GM12878 (cell line): ENCODE results near the gene PTGFRN. TPM values are rescaled to one million over a fixed set of nuclear protein-coding genes. Genes with fewer than 3 reads are reported as not detected.
A peak's percentile ranks its signal among the peaks of the same experiment; 100 is the strongest.

Experiments used
- ATAC-seq: fragments of 200-7000 bp; cut with Tn5 transposase; 3 replicates; pipeline ENCODE4 v1.9.1; 2020; ENCODE audit warnings: mild to moderate bottlenecking, moderate library complexity
- BruUV-seq: library from RNA; stranded (reverse); fragments of 400-500 nt; replicated peaks from 2 replicates; lab custom pipeline; 2021; lab: Mats Ljungman, UMichigan
- CTCF ChIA-PET: fragments of 300-600 bp; sonication (Branson Sonifier 250); formaldehyde crosslinking; extraction: SDS; loops from one replicate; lab custom pipeline; 2021; ENCODE audit warnings: inconsistent platforms; lab: Yijun Ruan, JAX
- POLR2A ChIA-PET: fragments of 350-600 bp; formaldehyde crosslinking; extraction: SDS; loops from one replicate; lab custom pipeline; 2021; ENCODE audit warnings: inconsistent platforms; lab: Charles Lee
- RAD21 ChIA-PET: fragments of 300-600 bp; sonication (Branson Sonifier 250); formaldehyde crosslinking; loops from one replicate; lab custom pipeline; 2023; ENCODE audit warnings: antibody characterized with exemption; ENCODE audit not compliant: unreplicated experiment; lab: Charles Lee
- SMC1A ChIA-PET: fragments of 300-600 bp; sonication (Branson Sonifier 250); formaldehyde crosslinking; loops from one replicate; lab custom pipeline; 2023; ENCODE audit not compliant: unreplicated experiment, uncharacterized antibody; lab: Charles Lee
- DNase-seq: peaks from one replicate; pipeline ENCODE4 v3.0.0-alpha.2; 2011; ENCODE audit warnings: low read depth, low spot score
- FAIRE-seq: peaks from 3 replicates; lab custom pipeline; 2011; peaks lifted over from hg19 to GRCh38; lab: Jason Lieb, UNC
- H2AFZ ChIP-seq: 2 replicates; pipeline ENCODE4 v1.6.0; 2011; ENCODE audit warnings: low read depth, low read length, control low read depth; ENCODE audit not compliant: control insufficient read depth
- H3K27ac ChIP-seq: 2 replicates; pipeline ENCODE4 v1.5.1; 2011; ENCODE audit warnings: control low read depth; ENCODE audit not compliant: control insufficient read depth, insufficient read depth
- H3K27me3 ChIP-seq, 2 experiments: replicated peaks in 1 of 2; 2 replicates each; pipeline versions ENCODE4 v1.6.0 to v1.6.1; 2011; ENCODE audit warnings: low read length in 1 of 2; ENCODE audit not compliant: control insufficient read depth in 2 of 2, insufficient read depth in 2 of 2
- H3K36me3 ChIP-seq, 2 experiments: 2 replicates each; pipeline ENCODE4 v1.5.1; 2011; ENCODE audit warnings: low read length in 1 of 2; ENCODE audit not compliant: control insufficient read depth in 2 of 2, insufficient read depth in 2 of 2
- H3K4me1 ChIP-seq: 2 replicates; pipeline ENCODE4 v1.6.1; 2011; ENCODE audit warnings: mild to moderate bottlenecking, low read length, moderate library complexity, mixed read lengths; ENCODE audit not compliant: control insufficient read depth, insufficient read depth
- H3K4me2 ChIP-seq: 2 replicates; pipeline ENCODE4 v1.6.0; 2011; ENCODE audit warnings: control low read depth; ENCODE audit not compliant: control insufficient read depth, insufficient read depth
- H3K4me3 ChIP-seq: fragments of 200-600 bp; sonication (generic); 2 replicates; pipeline ENCODE4 v1.5.1; 2016
- H3K79me2 ChIP-seq: 2 replicates; pipeline ENCODE4 v1.6.0; 2011; ENCODE audit warnings: low read length; ENCODE audit not compliant: control insufficient read depth, insufficient read depth
- H3K9ac ChIP-seq: 2 replicates; pipeline ENCODE4 v1.8.0; 2011; ENCODE audit warnings: low read length, control low read depth, mixed read lengths; ENCODE audit not compliant: control insufficient read depth, insufficient read depth
- H3K9me3 ChIP-seq: replicated peaks from 3 replicates; pipeline ENCODE4 v1.5.1; 2011; ENCODE audit warnings: mild to moderate bottlenecking, low read length; ENCODE audit not compliant: control insufficient read depth, insufficient read depth
- H4K20me1 ChIP-seq: 2 replicates; pipeline ENCODE4 v1.6.0; 2011; ENCODE audit not compliant: control insufficient read depth, insufficient read depth
- ATF7 ChIP-seq: fragments of 450-650 bp; IDR thresholded peaks from 2 replicates; pipeline ENCODE4 v1.6.1; 2016; ENCODE audit warnings: low read depth, mild to moderate bottlenecking
- CBX5 ChIP-seq: sonication (generic); IDR thresholded peaks from 2 replicates; pipeline ENCODE4 v1.6.1; 2016; ENCODE audit warnings: low read depth, moderate library complexity, mild to moderate bottlenecking, inconsistent platforms
- CHD2 ChIP-seq: IDR thresholded peaks from 2 replicates; pipeline ENCODE4 v1.6.1; 2011; ENCODE audit warnings: low read depth, low read length, improper control_type of control experiment, borderline replicate concordance
- EED ChIP-seq: sonication (generic); IDR thresholded peaks from 2 replicates; pipeline ENCODE4 v1.6.1; 2016; ENCODE audit warnings: antibody characterized with exemption, low read depth
- EP300 ChIP-seq, 2 experiments: fragments of 150-350 bp in 1 of 2; IDR thresholded peaks; 2 replicates each; pipeline ENCODE4 v1.6.1; 2011 to 2012; ENCODE audit warnings: low read depth in 2 of 2, low read length in 2 of 2, borderline replicate concordance in 1 of 2, improper control_type of control experiment in 1 of 2, inconsistent platforms in 1 of 2; ENCODE audit not compliant: control insufficient read depth in 1 of 2
- MTA2 ChIP-seq: fragments of 450-650 bp; IDR thresholded peaks from 2 replicates; pipeline ENCODE4 v1.6.1; 2016; ENCODE audit warnings: low read depth, mild to moderate bottlenecking, moderate library complexity
- MYC ChIP-seq: IDR thresholded peaks from 2 replicates; pipeline ENCODE4 v1.6.1; 2011; ENCODE audit warnings: mild to moderate bottlenecking, low read length, moderate library complexity, inconsistent platforms; ENCODE audit not compliant: insufficient read depth, insufficient replicate concordance, insufficient read length, severe bottlenecking
- NFIC ChIP-seq: IDR thresholded peaks from 2 replicates; pipeline ENCODE4 v1.6.1; 2012; ENCODE audit warnings: low read depth, mild to moderate bottlenecking, inconsistent platforms, low read length, moderate library complexity
- PAX5 ChIP-seq: IDR thresholded peaks from 2 replicates; pipeline ENCODE4 v1.6.1; 2011; ENCODE audit warnings: low read depth, low read length, borderline replicate concordance
- RCOR1 ChIP-seq: conservative IDR thresholded peaks from 2 replicates; pipeline ENCODE4 v1.6.1; 2012; ENCODE audit warnings: low read depth, low read length, improper control_type of control experiment
- SPI1 ChIP-seq: IDR thresholded peaks from 2 replicates; pipeline ENCODE4 v1.6.1; 2011; ENCODE audit warnings: low read depth, mild to moderate bottlenecking, low read length, moderate library complexity, borderline replicate concordance; ENCODE audit not compliant: insufficient read depth
- WGBS: methylation state at CpG from one replicate; pipeline ENCODE4 v1.1.6; 2016; ENCODE audit warnings: low lambda C conversion rate; ENCODE audit not compliant: insufficient replicate concordance, insufficient coverage; ENCODE audit errors: missing lambda C conversion rate; 5-methylcytosine and 5-hydroxymethylcytosine counted together
- in situ Hi-C: fragments of 300-500 bp; cut with MboI; formaldehyde crosslinking; loops from 9 replicates; pipeline ENCODE4 v1.14.3; 2018; ENCODE audit warnings: mixed read lengths
- intact Hi-C: fragments of 100-400 bp; cut with micrococcal nuclease; formaldehyde crosslinking; loops from one replicate; pipeline ENCODE4 v1.14.2; 2022; ENCODE audit not compliant: unreplicated experiment
- polyA plus RNA-seq, 11 experiments: library from polyadenylated mRNA; depleted of rRNA in 4 of 11; unstranded in 6 of 11; stranded (reverse) in 5 of 11; fragments of >200 nt; fragmentation: Nextera tagmentation in 4 of 11; fragmentation: Illumina TruSeq in 1 of 11; extraction: Ambion mirVana in 4 of 11; extraction: Trizol in 1 of 11; gene quantifications; 1 replicate in 1 of 11; 2 replicates in 10 of 11; pipeline versions ENCODE4 v1.2.1 to v1.2.3, GENCODE V29; 2011 to 2016; ENCODE audit warnings: inconsistent platforms in 2 of 11, missing spikeins in 2 of 11, low read depth in 1 of 11
- total RNA-seq, 4 experiments: library from RNA; depleted of rRNA in 3 of 4; stranded (reverse); fragments of >200 nt in 3 of 4; fragmentation: Illumina TruSeq in 1 of 4; extraction: Trizol in 1 of 4; gene quantifications; 2 replicates each; pipeline versions ENCODE4 v1.2.1 to v1.2.3, GENCODE V29; 2013 to 2021
- TF ChIP-seq, protein P1 (sequence below): IDR thresholded peaks from 2 replicates; pipeline ENCODE4 v1.6.1; 2012; ENCODE audit warnings: low read length, inconsistent platforms
- TF ChIP-seq, protein P2 (sequence below): fragments of 450-650 bp; IDR thresholded peaks from 2 replicates; pipeline ENCODE4 v1.6.1; 2017; ENCODE audit warnings: low read depth, mild to moderate bottlenecking, moderate library complexity
- TF ChIP-seq, protein P3 (sequence below): fragments of 450-650 bp; IDR thresholded peaks from 2 replicates; pipeline ENCODE4 v1.6.1; 2017; ENCODE audit warnings: mild to moderate bottlenecking, moderate library complexity

PTGFRN gene
- total and polyA plus RNA-seq, 10 of the 15 experiments (the other 5 are each of a cell fraction or from before 2014, with no cell fraction given): 2.7 to 8.3 (median 5.1) TPM

DNA sequence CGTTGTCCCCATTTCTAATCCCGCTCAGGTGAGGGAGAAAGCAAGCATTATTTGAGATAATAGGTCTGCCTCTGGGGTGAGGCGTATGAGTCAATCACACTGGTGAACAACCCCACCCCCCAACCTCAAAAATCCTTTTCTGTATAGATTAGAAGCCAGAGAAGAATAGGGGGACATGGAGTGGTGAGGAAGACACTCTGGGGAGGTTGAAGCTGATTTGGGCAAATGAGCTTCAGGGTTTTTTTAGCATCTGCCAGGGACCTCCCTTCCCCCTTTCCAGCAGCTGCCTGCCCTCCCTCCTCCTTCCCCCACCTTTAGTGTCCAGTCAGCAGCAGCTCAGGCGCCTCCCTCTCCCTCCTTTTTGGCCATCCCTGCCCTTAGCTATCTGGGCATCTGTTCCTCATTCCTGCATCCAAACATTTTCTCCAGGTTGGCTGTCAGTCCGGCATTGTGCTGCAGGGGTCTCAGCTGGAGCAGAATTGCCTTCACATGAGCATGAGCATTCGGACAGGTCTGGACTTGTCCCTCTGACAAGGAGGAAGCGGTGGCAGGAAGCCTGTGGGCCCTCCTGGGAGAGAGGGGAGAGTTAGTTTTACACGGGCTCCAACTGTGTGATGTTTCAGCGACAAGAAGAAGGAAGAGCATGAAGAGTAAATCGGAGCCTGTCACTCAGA is 30.8 kb upstream of the PTGFRN start:
- no peaks in the 10 kb centered on the region for H3K27me3 ChIP-seq
- H3K79me2 ChIP-seq: no peaks in the 10 kb centered on the region
- peak; percentile 59 for ATAC-seq
- in situ Hi-C loops (no loop called here), intact Hi-C loops (loop anchor here (1.0 to 2.0 kb wide), 2 partner anchors 52 to 174 kb away; no protein-coding TSS in a partner anchor)
- POLR2A ChIA-PET: interaction anchor here (1.0 to 3.1 kb wide), 8 partner anchors 23 to 141 kb away, joined by 3 to 12 read pairs (median 6); no protein-coding TSS in a partner anchor
- H3K36me3 ChIP-seq: no peaks in the 10 kb centered on the region
- no peak for FAIRE-seq
- peak; percentile 61 for DNase-seq
- RAD21 ChIA-PET: interaction anchor here (0.8 to 10.2 kb wide), 19 partner anchors 22 to 310 kb away, joined by 3 to 138 read pairs (median 12); partner anchors contain the start of genes CD101 and TTF2
- H3K4me3 ChIP-seq: peak overlapping the region; percentile 59
- no peaks in the 10 kb centered on the region; the same call in 2 of the 3 replicates for H3K9me3 ChIP-seq
- SMC1A ChIA-PET: interaction anchor here (0.6 to 11.0 kb wide), 26 partner anchors 8 to 328 kb away, joined by 3 to 146 read pairs (median 7); partner anchors contain the start of gene CD101
- WGBS: 25% methylated on average over 9 of the region's 10 CpGs
- H2AFZ ChIP-seq: peak overlapping the region; percentile 51
- H3K9ac ChIP-seq: peak overlapping the region; percentile 51
- no TSS peak for BruUV-seq
- H3K4me2 ChIP-seq: peak overlapping the region; percentile 35
- no peaks in the 10 kb centered on the region for H4K20me1 ChIP-seq
- peak overlapping the region; percentile 4 for H3K27ac ChIP-seq
- peaks cover 14% of the 10 kb centered on the region; the same call in 1 of the 2 replicates for H3K4me1 ChIP-seq
- CTCF ChIA-PET: interaction anchor here (0.5 to 8.4 kb wide), 14 partner anchors 11 to 179 kb away, joined by 3 to 68 read pairs (median 6); no protein-coding TSS in a partner anchor
- TF ChIP-seq, protein P1, sequence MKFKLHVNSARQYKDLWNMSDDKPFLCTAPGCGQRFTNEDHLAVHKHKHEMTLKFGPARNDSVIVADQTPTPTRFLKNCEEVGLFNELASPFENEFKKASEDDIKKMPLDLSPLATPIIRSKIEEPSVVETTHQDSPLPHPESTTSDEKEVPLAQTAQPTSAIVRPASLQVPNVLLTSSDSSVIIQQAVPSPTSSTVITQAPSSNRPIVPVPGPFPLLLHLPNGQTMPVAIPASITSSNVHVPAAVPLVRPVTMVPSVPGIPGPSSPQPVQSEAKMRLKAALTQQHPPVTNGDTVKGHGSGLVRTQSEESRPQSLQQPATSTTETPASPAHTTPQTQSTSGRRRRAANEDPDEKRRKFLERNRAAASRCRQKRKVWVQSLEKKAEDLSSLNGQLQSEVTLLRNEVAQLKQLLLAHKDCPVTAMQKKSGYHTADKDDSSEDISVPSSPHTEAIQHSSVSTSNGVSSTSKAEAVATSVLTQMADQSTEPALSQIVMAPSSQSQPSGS: no peak
- TF ChIP-seq CBX5: no peak
- no peak; the same call in 1 of the 2 replicates for TF ChIP-seq MTA2
- TF ChIP-seq EED: peak; percentile 71
- TF ChIP-seq RCOR1: no peak
- no peak for TF ChIP-seq PAX5
- TF ChIP-seq, protein P2, sequence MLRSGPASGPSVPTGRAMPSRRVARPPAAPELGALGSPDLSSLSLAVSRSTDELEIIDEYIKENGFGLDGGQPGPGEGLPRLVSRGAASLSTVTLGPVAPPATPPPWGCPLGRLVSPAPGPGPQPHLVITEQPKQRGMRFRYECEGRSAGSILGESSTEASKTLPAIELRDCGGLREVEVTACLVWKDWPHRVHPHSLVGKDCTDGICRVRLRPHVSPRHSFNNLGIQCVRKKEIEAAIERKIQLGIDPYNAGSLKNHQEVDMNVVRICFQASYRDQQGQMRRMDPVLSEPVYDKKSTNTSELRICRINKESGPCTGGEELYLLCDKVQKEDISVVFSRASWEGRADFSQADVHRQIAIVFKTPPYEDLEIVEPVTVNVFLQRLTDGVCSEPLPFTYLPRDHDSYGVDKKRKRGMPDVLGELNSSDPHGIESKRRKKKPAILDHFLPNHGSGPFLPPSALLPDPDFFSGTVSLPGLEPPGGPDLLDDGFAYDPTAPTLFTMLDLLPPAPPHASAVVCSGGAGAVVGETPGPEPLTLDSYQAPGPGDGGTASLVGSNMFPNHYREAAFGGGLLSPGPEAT: peak; percentile 72
- TF ChIP-seq EP300 (IDR thresholded peaks at IDR 0.05; ENCODE audit: borderline replicate concordance in 1 of 2, control insufficient read depth in 1 of 2, low read depth in 2 of 2, low read length in 2 of 2): peak in 1 of 2 experiments; percentile 38; a peak in 2 of 4 replicates
- TF ChIP-seq NFIC: peak; percentile 21; the same call in 1 of the 2 replicates
- TF ChIP-seq, protein P3, sequence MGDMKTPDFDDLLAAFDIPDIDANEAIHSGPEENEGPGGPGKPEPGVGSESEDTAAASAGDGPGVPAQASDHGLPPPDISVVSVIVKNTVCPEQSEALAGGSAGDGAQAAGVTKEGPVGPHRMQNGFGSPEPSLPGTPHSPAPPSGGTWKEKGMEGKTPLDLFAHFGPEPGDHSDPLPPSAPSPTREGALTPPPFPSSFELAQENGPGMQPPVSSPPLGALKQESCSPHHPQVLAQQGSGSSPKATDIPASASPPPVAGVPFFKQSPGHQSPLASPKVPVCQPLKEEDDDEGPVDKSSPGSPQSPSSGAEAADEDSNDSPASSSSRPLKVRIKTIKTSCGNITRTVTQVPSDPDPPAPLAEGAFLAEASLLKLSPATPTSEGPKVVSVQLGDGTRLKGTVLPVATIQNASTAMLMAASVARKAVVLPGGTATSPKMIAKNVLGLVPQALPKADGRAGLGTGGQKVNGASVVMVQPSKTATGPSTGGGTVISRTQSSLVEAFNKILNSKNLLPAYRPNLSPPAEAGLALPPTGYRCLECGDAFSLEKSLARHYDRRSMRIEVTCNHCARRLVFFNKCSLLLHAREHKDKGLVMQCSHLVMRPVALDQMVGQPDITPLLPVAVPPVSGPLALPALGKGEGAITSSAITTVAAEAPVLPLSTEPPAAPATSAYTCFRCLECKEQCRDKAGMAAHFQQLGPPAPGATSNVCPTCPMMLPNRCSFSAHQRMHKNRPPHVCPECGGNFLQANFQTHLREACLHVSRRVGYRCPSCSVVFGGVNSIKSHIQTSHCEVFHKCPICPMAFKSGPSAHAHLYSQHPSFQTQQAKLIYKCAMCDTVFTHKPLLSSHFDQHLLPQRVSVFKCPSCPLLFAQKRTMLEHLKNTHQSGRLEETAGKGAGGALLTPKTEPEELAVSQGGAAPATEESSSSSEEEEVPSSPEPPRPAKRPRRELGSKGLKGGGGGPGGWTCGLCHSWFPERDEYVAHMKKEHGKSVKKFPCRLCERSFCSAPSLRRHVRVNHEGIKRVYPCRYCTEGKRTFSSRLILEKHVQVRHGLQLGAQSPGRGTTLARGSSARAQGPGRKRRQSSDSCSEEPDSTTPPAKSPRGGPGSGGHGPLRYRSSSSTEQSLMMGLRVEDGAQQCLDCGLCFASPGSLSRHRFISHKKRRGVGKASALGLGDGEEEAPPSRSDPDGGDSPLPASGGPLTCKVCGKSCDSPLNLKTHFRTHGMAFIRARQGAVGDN: 0 out of 2 replicates have a peak, but pooled peaks have one; percentile 19
- TF ChIP-seq MYC: no peak
- peak; percentile 56 for TF ChIP-seq CHD2
- TF ChIP-seq SPI1: peak; percentile 36; the same call in 1 of the 2 replicates
- no peak for TF ChIP-seq ATF7
